Measurements from ENCODE around the gene GCN1. TPM values are rescaled to one million over a fixed set of nuclear protein-coding genes. Genes with fewer than 3 reads are reported as not detected.
A peak's percentile ranks its signal among the peaks of the same experiment; 100 is the strongest.

Gene GCN1
- polyA plus RNA-seq, 3 donors = 5.0 to 22.1 (median 8.3) TPM

GRCh38 chr12:120211243-120211903 is 16.9 kb upstream of the GCN1 start:
- Mint-ChIP-seq H3K27me3 (ENCODE audit: low read depth in 3 of 3) (peaks cover 0 to 2% (median 0%) of the 10 kb centered on the region in 3 donors), H3K4me1 (no peaks in the 10 kb centered on the region), H3K9me3 (no peaks in the 10 kb centered on the region), H3K4me3 (no peak overlapping the region), H3K27ac (peak overlapping the region in 2 of 7 donors; percentile 32 to 72), H3K36me3 (peaks cover 62 to 71% of the 10 kb centered on the region in 2 donors)
- H3K36me3 ChIP-seq (replicated peaks in 1 of 2; ENCODE audit: control insufficient read depth in 1 of 2, insufficient read depth in 2 of 2, low read length in 2 of 2) = peaks cover 63 to 73% of the 10 kb centered on the region in 2 donors
- no peaks in the 10 kb centered on the region for H3K9me3 ChIP-seq (replicated peaks in 1 of 2; ENCODE audit: control insufficient read depth in 1 of 2, insufficient read depth in 1 of 2, low read length in 2 of 2)
- intact Hi-C loops (cut with micrococcal nuclease) = no loop called here
- WGBS (ENCODE audit: insufficient coverage) = 85% methylated on average over 7 of the region's 12 CpGs
- no peak for DNase-seq
- no peaks in the 10 kb centered on the region for H3K79me2 ChIP-seq (ENCODE audit: insufficient read depth, low read length)
- no peaks in the 10 kb centered on the region for H3K4me1 ChIP-seq (ENCODE audit: control insufficient read depth in 1 of 2, insufficient read depth in 2 of 2, low read length in 2 of 2)
- H3K4me3 ChIP-seq (replicated peaks in 1 of 3; ENCODE audit: low read depth in 2 of 3, low read length in 3 of 3) = no peak overlapping the region
- no peak overlapping the region for H3K4me2 ChIP-seq (replicated peaks; ENCODE audit: extremely low read depth, low read length, poor library complexity, severe bottlenecking)
- TF ChIP-seq CTCF (IDR thresholded peaks at IDR 0.05) = no peak
- peaks cover 69% of the 10 kb centered on the region for H4K20me1 ChIP-seq (ENCODE audit: insufficient read depth, low read length)
- H3K9ac ChIP-seq (ENCODE audit: insufficient read depth, low read length, poor library complexity, severe bottlenecking) = no peak overlapping the region
- H2AFZ ChIP-seq (ENCODE audit: insufficient read depth, low read depth, low read length, poor library complexity, severe bottlenecking) = no peak overlapping the region
- no peaks in the 10 kb centered on the region for H3K27me3 ChIP-seq (ENCODE audit: control insufficient read depth in 2 of 2, insufficient read depth in 2 of 2, low read length in 2 of 2)
- H3K27ac ChIP-seq (ENCODE audit: low read depth in 1 of 2, low read length in 2 of 2) = no peak overlapping the region

GRCh38 chr12:120209851-120210250 is 15.3 kb upstream of the GCN1 start:
- Mint-ChIP-seq H3K4me1 (no peaks in the 10 kb centered on the region), H3K27ac (peak overlapping the region in 1 of 7 donors; percentile 82), H3K9me3 (no peaks in the 10 kb centered on the region), H3K36me3 (peaks cover 51 to 56% of the 10 kb centered on the region in 2 donors), H3K27me3 (ENCODE audit: low read depth in 3 of 3) (peaks cover 0 to 2% (median 0%) of the 10 kb centered on the region in 3 donors), H3K4me3 (no peak overlapping the region)
- Histone ChIP-seq H3K36me3 (replicated peaks in 1 of 2; ENCODE audit: control insufficient read depth in 1 of 2, insufficient read depth in 2 of 2, low read length in 2 of 2) (peaks cover 48 to 58% of the 10 kb centered on the region in 2 donors), H3K9me3 (replicated peaks in 1 of 2; ENCODE audit: control insufficient read depth in 1 of 2, insufficient read depth in 1 of 2, low read length in 2 of 2) (no peaks in the 10 kb centered on the region), H3K79me2 (ENCODE audit: insufficient read depth, low read length) (no peaks in the 10 kb centered on the region), H3K4me3 (replicated peaks in 1 of 3; ENCODE audit: low read depth in 2 of 3, low read length in 3 of 3) (no peak overlapping the region), H4K20me1 (ENCODE audit: insufficient read depth, low read length) (peaks cover 54% of the 10 kb centered on the region), H3K4me2 (replicated peaks; ENCODE audit: extremely low read depth, low read length, poor library complexity, severe bottlenecking) (no peak overlapping the region), H3K4me1 (ENCODE audit: control insufficient read depth in 1 of 2, insufficient read depth in 2 of 2, low read length in 2 of 2) (no peaks in the 10 kb centered on the region), H3K27ac (ENCODE audit: low read depth in 1 of 2, low read length in 2 of 2) (no peak overlapping the region), H2AFZ (ENCODE audit: insufficient read depth, low read depth, low read length, poor library complexity, severe bottlenecking) (no peak overlapping the region), H3K27me3 (ENCODE audit: control insufficient read depth in 2 of 2, insufficient read depth in 2 of 2, low read length in 2 of 2) (no peaks in the 10 kb centered on the region), H3K9ac (ENCODE audit: insufficient read depth, low read length, poor library complexity, severe bottlenecking) (no peak overlapping the region)
- no peak for DNase-seq
- WGBS (ENCODE audit: insufficient coverage) = 90% methylated on average over 9 of the region's 13 CpGs
- TF ChIP-seq CTCF (IDR thresholded peaks at IDR 0.05) = no peak
- intact Hi-C loops (cut with micrococcal nuclease) = no loop called here
